SU-DHL-6 (cell line): ENCODE measurements around the gene CELA1.

Source experiments
- H2AFZ ChIP-seq: fragments of 200-600 bp; sonication (generic); 2 replicates; pipeline ENCODE4 v1.6.1; 2014; ENCODE audit warnings: low read depth, mild to moderate bottlenecking, moderate library complexity, mixed read lengths, antibody characterized with exemption, low read length; ENCODE audit not compliant: severe bottlenecking
- H3F3A ChIP-seq: fragments of 200-600 bp; shearing (Covaris generic); 2 replicates; pipeline ENCODE4 v1.6.0; 2016; ENCODE audit warnings: antibody characterized with exemption, mild to moderate bottlenecking; ENCODE audit not compliant: insufficient read depth
- H3K27ac ChIP-seq: fragments of 200-600 bp; sonication (generic); 2 replicates; pipeline ENCODE4 v1.5.1; 2016; ENCODE audit warnings: low read depth, mild to moderate bottlenecking, low read length, moderate library complexity, mixed read lengths
- H3K27me3 ChIP-seq: fragments of 200-600 bp; sonication (generic), shearing (Covaris generic); 2 replicates; pipeline ENCODE4 v1.6.0; 2014; ENCODE audit warnings: mild to moderate bottlenecking, low read length
- H3K36me3 ChIP-seq: fragments of 200-600 bp; sonication (generic); 2 replicates; pipeline ENCODE4 v1.6.1; 2014; ENCODE audit warnings: mild to moderate bottlenecking, low read length, mixed read lengths
- H3K4me2 ChIP-seq: fragments of 300-600, 200-600 bp; shearing (Covaris generic), sonication (generic); 2 replicates; pipeline ENCODE4 v1.6.0; 2014; ENCODE audit warnings: low read length, low read depth, mild to moderate bottlenecking; ENCODE audit not compliant: poor library complexity, severe bottlenecking
- H3K4me3 ChIP-seq: fragments of 200-600 bp; sonication (generic); 2 replicates; pipeline ENCODE4 v1.5.1; 2014; ENCODE audit warnings: antibody characterized with exemption, low read length, mild to moderate bottlenecking, mixed read lengths; ENCODE audit not compliant: insufficient read depth, poor library complexity, severe bottlenecking
- H3K79me2 ChIP-seq: fragments of 200-600 bp; sonication (generic); 2 replicates; pipeline ENCODE4 v1.6.1; 2014; ENCODE audit warnings: mild to moderate bottlenecking, low read length, moderate library complexity; ENCODE audit not compliant: insufficient read depth
- H3K9ac ChIP-seq: fragments of 200-600 bp; sonication (generic); 2 replicates; pipeline ENCODE4 v1.7.0; 2014; ENCODE audit warnings: mild to moderate bottlenecking, low read length
- H3K9me2 ChIP-seq: fragments of 200-600 bp; sonication (generic); replicated peaks from 2 replicates; pipeline ENCODE4 v1.6.1; 2014; ENCODE audit warnings: low read length; ENCODE audit not compliant: insufficient read depth
- H3K9me3 ChIP-seq: fragments of 200-600 bp; sonication (generic); 2 replicates; pipeline ENCODE4 v1.6.1; 2014; ENCODE audit warnings: low read length, mixed read lengths; ENCODE audit not compliant: insufficient read depth
- H4K20me1 ChIP-seq: fragments of 200-600 bp; sonication (generic); 2 replicates; pipeline ENCODE4 v1.6.1; 2014; ENCODE audit warnings: low read depth, mild to moderate bottlenecking, antibody characterized with exemption, low read length, moderate library complexity, mixed read lengths
- EZH2phosphoT487 ChIP-seq: fragments of 200-600 bp; sonication (generic), shearing (Covaris generic); conservative IDR thresholded peaks from 2 replicates; pipeline ENCODE4 v1.6.1; 2018; ENCODE audit warnings: mild to moderate bottlenecking, antibody characterized with exemption, low read length, moderate library complexity, mixed read lengths
- TF ChIP-seq, protein P1 (sequence below): fragments of 200-600 bp; sonication (generic); IDR thresholded peaks from one replicate; pipeline ENCODE4 v1.5.1; 2017; ENCODE audit warnings: antibody characterized with exemption, mild to moderate bottlenecking, low read length, moderate library complexity; ENCODE audit not compliant: insufficient read depth, poor library complexity, severe bottlenecking

CELA1 gene

DNA sequence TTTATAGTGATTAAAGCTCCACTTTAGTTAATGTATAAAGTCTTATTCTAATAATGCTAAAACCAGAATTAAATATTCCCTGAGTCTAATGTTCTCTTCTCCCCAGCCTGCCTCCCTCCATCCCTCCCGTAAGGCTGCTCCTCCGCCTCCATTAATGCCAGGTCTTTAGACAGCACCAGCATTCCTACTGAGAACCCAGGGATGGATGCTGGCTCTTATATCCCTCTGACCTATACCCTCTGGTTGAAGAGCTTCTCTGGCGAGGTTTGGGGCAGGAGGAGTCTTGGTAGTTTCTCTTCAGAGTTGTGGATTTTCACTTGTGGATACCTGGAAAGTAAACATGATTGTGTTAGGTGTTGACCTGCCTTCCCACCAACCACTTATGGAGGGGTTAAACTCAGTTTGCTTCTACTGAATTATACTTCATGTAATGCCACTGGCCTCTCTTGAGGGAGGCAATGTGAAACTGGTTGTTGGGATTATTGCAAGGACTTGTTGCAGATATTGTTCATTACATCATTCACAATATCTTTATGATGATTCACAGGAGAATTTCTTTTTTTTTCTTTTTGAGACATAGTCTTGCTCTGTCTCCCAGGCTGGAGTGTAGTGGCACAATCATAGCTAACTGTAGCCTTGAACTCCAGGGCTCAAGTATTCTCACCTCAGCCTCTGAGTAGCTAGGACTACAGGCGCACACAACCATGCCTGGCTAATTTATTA lies 65.1 kb downstream of the CELA1 start:
- H3K4me2 ChIP-seq: no peak overlapping the region
- H3K27me3 ChIP-seq: no peaks in the 10 kb centered on the region
- no peak overlapping the region for H2AFZ ChIP-seq
- no peaks in the 10 kb centered on the region for H4K20me1 ChIP-seq
- TF ChIP-seq EZH2phosphoT487: no peak
- TF ChIP-seq, protein P1, sequence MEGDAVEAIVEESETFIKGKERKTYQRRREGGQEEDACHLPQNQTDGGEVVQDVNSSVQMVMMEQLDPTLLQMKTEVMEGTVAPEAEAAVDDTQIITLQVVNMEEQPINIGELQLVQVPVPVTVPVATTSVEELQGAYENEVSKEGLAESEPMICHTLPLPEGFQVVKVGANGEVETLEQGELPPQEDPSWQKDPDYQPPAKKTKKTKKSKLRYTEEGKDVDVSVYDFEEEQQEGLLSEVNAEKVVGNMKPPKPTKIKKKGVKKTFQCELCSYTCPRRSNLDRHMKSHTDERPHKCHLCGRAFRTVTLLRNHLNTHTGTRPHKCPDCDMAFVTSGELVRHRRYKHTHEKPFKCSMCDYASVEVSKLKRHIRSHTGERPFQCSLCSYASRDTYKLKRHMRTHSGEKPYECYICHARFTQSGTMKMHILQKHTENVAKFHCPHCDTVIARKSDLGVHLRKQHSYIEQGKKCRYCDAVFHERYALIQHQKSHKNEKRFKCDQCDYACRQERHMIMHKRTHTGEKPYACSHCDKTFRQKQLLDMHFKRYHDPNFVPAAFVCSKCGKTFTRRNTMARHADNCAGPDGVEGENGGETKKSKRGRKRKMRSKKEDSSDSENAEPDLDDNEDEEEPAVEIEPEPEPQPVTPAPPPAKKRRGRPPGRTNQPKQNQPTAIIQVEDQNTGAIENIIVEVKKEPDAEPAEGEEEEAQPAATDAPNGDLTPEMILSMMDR: no peak
- no peak overlapping the region for H3K27ac ChIP-seq
- no peaks in the 10 kb centered on the region for H3K36me3 ChIP-seq
- H3K79me2 ChIP-seq: no peaks in the 10 kb centered on the region
- H3K9ac ChIP-seq: no peak overlapping the region
- H3K9me3 ChIP-seq: no peaks in the 10 kb centered on the region
- no peak overlapping the region for H3K4me3 ChIP-seq
- no peaks in the 10 kb centered on the region for H3F3A ChIP-seq
- H3K9me2 ChIP-seq: no peaks in the 10 kb centered on the region
